Right renal cortex interstitium (tissue), 3 donors: ENCODE results near the gene ITPR1. TPM values are rescaled to one million over a fixed set of nuclear protein-coding genes. Genes with fewer than 3 reads are reported as not detected.

Source experiments
- DNase-seq, 3 donors: peaks; one replicate each; pipeline ENCODE4 v3.0.0-alpha.2; 2013; ENCODE audit warnings: low read depth in 3 of 3, low spot score in 2 of 3
- polyA plus RNA-seq, 3 donors: library from polyadenylated mRNA; unstranded; fragments of 120-200 nt; gene quantifications; one replicate each; pipeline ENCODE4 v1.2.1, GENCODE V29; 2013; ENCODE audit not compliant: insufficient read length in 3 of 3

The ITPR1 gene
- polyA plus RNA-seq, 3 donors, result 53.7 to 55.5 (median 53.7) TPM

- no peak for DNase-seq
Observed at GRCh38 chr3:4862973-4863372, 369.8 kb downstream of the ITPR1 start.

GRCh38 chr3:4864503-4864902 lies 371.4 kb downstream of the ITPR1 start:
- no peak for DNase-seq

GRCh38 chr3:4865714-4866113 lies 372.6 kb downstream of the ITPR1 start:
- DNase-seq, result no peak

GRCh38 chr3:4866866-4867265 lies 373.7 kb downstream of the ITPR1 start:
- DNase-seq, result no peak

GRCh38 chr3:4877173-4877787 lies 384.1 kb downstream of the ITPR1 start:
- no peak for DNase-seq

GRCh38 chr3:4880850-4881249 lies 387.7 kb downstream of the ITPR1 start:
- no peak for DNase-seq

GRCh38 chr3:4882548-4882947 lies 389.4 kb downstream of the ITPR1 start:
- no peak for DNase-seq

GRCh38 chr3:4883011-4883410 lies 389.9 kb downstream of the ITPR1 start:
- DNase-seq, result no peak

GRCh38 chr3:4884888-4885287 lies 391.7 kb downstream of the ITPR1 start:
- DNase-seq, result no peak

GRCh38 chr3:4885316-4885715 lies 392.2 kb downstream of the ITPR1 start:
- DNase-seq, result no peak

- no peak for DNase-seq
Observed at GRCh38 chr3:4886448-4886847, 393.3 kb downstream of the ITPR1 start.

GRCh38 chr3:4887177-4887576 lies 394.0 kb downstream of the ITPR1 start:
- DNase-seq, result no peak

GRCh38 chr3:4888913-4889846 lies 396.0 kb downstream of the ITPR1 start:
- DNase-seq, result no peak

GRCh38 chr3:4889896-4890295 lies 396.7 kb downstream of the ITPR1 start:
- DNase-seq, result no peak

- DNase-seq, result no peak
Observed at GRCh38 chr3:4894891-4895530, 401.9 kb downstream of the ITPR1 start.

GRCh38 chr3:4895838-4896237 lies 402.7 kb downstream of the ITPR1 start:
- no peak for DNase-seq

Other genes starting within 250 kb of the ITPR1 start
- gene SETMAR, start 190.0 kb upstream of the ITPR1 start, polyA plus RNA-seq, result 10 to 100 TPM; 32.5 to 35.2 (median 34.6) TPM
- gene SUMF1, start 26.1 kb upstream of the ITPR1 start, polyA plus RNA-seq, result 10 to 100 TPM; 46.1 to 50.8 (median 50.0) TPM